Pulmonary artery endothelial cell (primary cell): ENCODE measurements around the gene RBFOX1. TPM values are rescaled to one million over a fixed set of nuclear protein-coding genes. Genes with fewer than 3 reads are reported as not detected.

ENCODE experiments used
- DNase-seq: peaks from one replicate; pipeline ENCODE4 v3.0.0-alpha.2; 2011; ENCODE audit warnings: low read depth, low spot score
- total RNA-seq: library from RNA; depleted of rRNA; stranded (reverse); fragments of >200 nt; gene quantifications from 2 replicates; pipeline ENCODE4 v1.2.3, GENCODE V29; 2014

The RBFOX1 gene
- not detected in 2 replicates for total RNA-seq

DNA sequence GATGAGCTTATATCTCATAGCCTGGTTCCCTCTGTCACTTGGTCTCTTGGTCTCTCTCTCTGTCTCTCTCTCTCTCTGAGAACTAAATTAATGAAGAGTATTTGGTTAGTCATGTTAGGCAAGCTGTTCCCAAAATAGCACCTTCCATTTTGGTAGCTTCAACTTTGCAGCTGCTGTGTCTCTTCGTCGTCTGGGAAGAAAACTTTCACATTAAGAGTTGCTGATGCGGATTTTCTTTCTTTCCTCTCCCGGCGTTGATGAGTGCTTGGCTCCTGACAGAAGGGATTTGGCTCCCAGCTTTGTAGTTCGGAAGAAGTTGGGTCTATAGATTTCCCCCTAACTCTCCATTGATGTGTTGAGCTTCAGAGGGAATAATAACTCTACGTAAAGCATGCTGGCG, at the start of gene RBFOX1:
TSS of gene RBFOX1 (plus strand) at position 235 of the 400 bp plus-strand sequence.
- DNase-seq: no peak

GRCh38 chr16:7284780-7285179, 47.9 kb upstream of the RBFOX1 start:
- no peak for DNase-seq

DNA sequence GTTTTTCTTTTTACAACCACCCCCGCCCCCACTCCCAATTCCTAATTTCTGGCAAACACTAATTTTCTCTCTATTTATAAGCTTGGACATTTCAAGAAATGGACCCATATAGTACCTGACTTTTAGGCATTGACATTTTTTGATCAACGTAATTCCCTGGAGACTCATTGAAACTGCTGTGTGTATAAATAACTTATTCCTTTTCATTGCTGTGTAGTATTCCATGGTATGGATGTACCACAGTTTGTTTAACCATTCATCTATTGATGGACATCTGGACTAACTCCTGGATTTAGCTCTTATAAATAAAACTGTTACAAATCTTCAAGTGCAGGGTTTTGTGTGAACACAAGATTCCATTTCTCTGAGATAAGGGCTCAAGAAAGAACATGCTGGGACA, 47.1 kb upstream of the RBFOX1 start:
- no peak for DNase-seq

DNA sequence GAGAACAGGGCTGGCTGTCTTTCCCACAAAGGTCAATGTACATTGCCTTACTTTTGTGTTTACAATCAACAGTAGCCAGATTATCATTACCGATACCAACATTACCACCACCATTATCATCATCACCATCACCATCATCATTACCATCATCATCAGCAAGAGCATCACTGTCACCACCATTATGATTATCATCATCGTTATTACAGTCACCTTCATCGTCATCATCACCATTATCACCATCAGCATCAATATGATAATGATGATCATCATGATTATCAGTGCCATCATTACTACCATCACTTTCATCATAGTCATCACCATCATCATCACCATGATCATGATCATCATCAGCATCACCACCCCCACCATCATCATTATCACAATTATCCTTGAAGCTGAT, 43.3 kb upstream of the RBFOX1 start:
- DNase-seq: no peak

GRCh38 chr16:7290682-7291081, 42.0 kb upstream of the RBFOX1 start:
- no peak for DNase-seq

DNA sequence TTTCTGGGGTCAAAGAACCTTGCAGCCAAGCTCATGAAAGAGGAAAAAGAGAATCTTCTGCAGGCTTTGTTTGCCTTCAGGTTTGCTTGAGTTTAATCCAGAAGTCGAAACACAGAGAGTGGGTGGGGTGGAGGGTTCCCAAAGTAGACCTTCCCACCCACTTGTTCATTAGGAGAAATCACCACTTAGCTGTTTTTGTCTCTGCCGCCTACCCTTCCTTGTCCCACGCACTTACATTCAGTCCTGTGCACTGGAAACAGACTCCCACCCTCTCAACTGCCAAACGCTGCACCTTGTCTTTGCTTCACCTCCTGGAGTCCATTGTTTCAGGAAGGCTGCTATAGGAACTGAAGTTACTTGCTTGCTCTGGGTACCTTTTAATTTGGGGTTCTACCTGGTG, 38.6 kb upstream of the RBFOX1 start:
- DNase-seq: no peak

GRCh38 chr16:7303052-7303610, 29.5 kb upstream of the RBFOX1 start:
- DNase-seq: no peak

GRCh38 chr16:7303660-7304200, 28.9 kb upstream of the RBFOX1 start:
- no peak for DNase-seq

DNA sequence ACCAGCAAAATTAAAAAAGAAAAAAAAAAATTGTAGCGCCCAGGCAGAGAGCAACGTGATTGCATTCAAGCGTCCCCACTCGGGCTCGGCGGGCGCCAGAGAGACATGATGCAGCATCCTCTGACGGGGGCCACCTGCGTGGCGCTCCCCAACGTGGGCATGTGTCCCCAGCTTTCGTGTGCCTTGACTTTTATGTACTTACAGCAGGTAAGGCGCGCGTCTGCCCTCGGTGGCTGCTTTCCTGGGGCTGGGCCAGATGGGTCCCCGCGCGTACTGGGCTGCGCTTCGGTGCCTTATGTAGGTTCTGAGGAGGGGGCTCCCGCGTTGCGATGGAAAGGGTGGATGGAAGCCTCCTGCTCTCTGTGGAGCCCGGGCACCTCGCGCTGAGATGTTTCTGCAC, 28.4 kb upstream of the RBFOX1 start:
- DNase-seq: no peak

GRCh38 chr16:7304958-7305357, 27.7 kb upstream of the RBFOX1 start:
- no peak for DNase-seq

GRCh38 chr16:7313170-7313569, 19.5 kb upstream of the RBFOX1 start:
- no peak for DNase-seq

- DNase-seq: no peak
These were observed 18.5 kb upstream of the RBFOX1 start for GRCh38 chr16:7314163-7314562.

DNA sequence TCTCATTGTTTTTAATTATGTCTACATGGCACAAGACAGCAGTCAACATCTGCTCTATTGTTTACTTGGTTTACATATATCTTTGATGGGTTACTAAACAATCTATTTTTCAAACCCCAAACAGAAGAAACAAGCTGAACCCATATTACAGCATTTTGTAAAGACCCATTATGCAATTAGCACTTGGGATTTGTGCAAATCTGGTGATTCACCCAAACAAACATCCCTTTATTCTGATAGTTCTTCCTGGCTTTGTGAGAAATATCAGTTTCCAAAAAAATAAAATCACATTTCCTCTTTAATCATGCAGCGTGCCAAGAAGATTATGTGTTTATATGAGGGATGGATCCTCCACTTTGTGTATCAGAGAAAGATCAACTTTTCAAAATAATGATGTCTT, 16.8 kb upstream of the RBFOX1 start:
- no peak for DNase-seq

DNA sequence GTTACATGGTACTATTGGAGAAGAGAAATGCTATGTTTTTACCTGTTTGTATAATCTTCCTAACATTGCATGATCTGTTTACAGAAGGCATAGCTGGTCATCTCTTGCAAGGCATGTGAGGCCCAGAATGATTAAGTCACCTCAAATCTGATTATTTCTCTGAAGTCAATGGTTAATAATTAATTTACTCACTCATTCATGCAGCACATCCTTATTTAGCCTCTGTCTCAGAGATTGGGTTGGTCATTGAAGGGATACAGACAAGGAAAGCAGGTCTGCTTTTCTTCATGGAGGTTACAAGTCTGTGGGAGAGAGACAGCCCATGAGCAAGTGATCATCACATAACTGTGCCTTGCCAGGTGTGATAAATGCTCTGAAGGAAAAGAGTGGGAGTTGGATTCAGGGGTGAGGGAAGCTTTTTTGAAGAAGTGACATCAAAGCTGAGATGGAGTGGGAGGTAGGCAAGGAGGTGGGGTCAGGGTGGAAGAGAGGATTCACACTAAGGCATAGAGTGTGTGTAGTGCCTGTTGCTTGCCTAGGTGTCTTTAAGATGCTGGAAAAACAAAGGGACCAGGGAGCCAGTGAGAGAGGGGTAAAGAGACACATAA, 16.3 kb upstream of the RBFOX1 start:
- DNase-seq: no peak

DNA sequence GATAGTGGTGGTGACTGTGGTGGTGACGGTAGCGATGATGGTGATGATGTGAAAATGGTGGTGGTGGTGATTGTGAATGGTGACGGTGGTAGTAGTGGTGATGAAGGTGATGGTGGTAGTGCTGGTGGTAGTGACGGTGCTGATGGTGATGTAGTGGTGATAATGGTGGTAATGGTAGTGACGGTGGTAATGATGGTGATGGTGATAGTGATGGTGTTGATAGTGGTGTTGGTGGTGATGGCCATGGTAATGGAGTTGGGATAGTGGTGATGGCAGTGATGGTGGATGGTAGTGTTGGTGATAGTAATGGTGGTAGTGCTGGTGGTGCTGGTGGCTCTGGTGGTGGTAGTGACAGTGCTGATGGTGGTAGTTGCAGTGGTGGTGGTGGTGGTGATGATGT, 14.7 kb upstream of the RBFOX1 start:
- no peak for DNase-seq

DNA sequence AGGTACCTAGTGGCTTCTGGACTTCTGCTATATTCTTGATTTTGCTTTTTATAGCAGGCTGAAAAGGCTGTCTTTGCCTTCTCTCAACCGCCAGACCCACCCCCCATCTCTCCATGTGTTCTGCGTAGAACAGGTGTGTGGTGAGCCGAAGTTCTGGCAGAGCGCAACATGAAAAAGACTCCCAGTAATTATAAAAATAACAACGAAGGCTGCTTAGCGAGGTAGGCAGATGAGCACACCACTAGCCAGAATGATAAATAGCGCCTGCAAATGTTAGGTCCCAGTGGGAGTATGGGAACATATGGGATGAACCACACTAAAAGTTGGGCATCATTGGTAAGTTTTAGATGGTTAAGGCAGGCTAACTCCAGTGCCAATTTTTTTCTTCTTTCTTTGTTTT, 14.0 kb upstream of the RBFOX1 start:
- no peak for DNase-seq

DNA sequence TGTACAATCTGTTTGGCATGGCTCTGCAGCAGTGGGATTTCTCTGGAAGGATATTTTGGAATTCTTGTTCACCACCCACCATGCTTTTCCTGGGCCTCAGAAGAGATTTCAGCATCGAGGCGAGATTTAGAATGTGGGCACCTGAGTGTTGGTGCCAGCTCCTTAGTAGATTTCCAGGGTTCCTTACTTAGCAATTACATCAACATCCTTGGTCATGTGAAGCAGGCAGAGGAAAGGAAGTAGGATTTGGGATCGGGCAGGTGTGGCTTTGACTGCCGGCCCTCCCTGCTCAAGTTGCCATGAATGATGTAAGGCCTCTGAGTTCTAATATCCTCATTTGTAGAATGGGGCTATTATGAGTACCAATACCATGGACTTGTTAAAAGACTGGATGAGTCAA, 13.1 kb upstream of the RBFOX1 start:
- DNase-seq: no peak

GRCh38 chr16:7321661-7322060, 11.0 kb upstream of the RBFOX1 start:
- no peak for DNase-seq

GRCh38 chr16:7324321-7324720, 8.3 kb upstream of the RBFOX1 start:
- DNase-seq: no peak

DNA sequence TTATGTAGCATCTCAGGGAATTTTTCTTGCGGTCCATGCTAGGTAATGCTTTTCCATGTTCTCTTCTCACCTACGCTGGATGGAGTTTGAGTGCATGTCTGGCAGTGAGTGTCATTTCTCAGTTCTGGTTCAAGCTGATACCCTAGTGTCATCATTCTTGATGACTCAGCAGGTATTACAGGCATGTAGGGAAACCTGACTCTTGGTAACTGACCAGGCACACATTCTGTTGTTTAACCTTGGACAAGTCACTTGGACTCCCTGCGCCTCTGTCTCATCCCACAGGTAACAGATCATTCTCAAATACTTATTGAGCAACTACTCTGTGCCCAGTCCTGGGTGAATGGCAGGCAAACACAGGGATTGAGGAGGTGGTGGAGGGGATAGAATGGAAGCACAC, 6.8 kb upstream of the RBFOX1 start:
- no peak for DNase-seq

- DNase-seq: no peak
These were observed 1.9 kb upstream of the RBFOX1 start for GRCh38 chr16:7330709-7331108.

- DNase-seq: no peak
These were observed 648 bp upstream of the RBFOX1 start for GRCh38 chr16:7331997-7332396.

DNA sequence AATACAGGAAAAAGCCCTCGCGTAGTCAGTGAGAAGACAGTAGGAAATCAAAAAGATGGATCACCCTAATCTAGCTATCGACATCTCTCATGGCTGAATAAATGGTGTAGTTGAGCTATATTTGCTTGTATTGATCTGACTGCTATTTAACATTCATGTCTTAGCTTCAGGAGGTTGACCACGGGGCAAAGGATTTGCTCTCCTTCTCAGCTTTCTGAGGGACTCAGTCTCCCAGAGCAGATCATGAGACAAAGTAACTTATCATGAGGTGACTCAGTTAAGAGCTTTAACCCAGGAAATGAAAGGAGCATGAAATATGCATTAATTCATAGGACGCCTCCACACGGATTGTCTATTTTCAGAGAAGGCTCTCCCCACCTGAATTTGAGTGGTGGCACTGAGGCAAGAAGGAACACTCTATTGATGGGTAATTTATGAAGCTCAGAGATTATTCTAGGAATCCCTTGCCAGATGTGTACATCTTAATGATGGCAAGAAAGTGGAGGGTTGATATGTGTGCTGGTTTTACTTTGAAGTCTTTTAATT, 608 bp downstream of the RBFOX1 start:
- no peak for DNase-seq
